ENCODE measurements around the gene ADIG. TPM values are rescaled to one million over a fixed set of nuclear protein-coding genes. Genes with fewer than 3 reads are reported as not detected.

The ADIG gene
- total and polyA plus RNA-seq, 2 of the 8 experiments (the other 6 are each of a cell fraction or from before 2014, with no cell fraction given), result not detected

DNA sequence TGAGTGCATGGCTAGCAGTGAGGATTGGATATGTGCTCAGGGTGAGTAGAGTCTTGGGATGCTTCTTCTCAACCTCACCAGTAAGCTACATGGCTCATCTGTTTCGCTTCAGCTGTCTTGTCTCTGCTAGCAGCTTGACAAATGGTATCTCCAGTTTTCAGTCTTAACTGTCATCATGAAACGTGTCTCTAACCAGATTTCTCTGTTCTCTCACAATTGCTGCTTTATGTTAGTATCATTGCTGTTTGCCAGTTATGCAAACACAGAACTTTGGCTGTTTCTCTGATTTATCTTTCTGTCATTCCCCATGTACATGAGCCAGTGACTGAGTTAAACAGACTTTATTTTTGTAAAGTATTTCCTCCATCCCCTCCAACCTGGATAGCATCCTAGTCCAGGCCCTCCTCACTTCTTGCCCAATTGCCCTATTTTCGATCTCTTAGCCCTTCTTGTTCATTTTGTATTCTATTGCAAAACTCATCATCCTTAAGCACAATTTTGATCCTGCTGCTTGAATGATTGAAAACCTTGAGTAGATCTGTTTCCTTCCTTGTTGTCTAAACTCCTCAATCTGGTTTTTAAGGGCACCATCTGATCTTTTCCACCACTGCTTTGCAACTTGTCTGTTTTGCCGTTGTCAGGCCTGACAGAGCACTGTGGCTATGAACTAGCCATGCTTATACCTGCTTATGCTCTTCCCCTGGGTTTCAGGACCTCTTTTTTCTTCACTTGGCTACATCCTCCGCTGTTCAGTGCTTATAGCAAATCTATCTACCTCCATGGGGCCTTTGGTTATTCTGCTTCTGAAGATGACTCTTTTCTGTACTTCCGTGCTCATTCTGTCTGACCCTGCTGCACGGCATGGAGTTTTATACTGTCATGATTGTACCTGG is 37.7 kb upstream of the ADIG start:
- Histone ChIP-seq H2AK5ac (ENCODE audit: low read depth, low read length) (no peak overlapping the region), H2BK120ac (replicated peaks; ENCODE audit: low read depth, low read length) (no peak overlapping the region), H3K27me3 (replicated peaks in 1 of 4; ENCODE audit: control insufficient read depth in 3 of 4, extremely low read depth in 1 of 4, insufficient read depth in 3 of 4, low read length in 3 of 4) (no peaks in the 10 kb centered on the region), H2BK5ac (ENCODE audit: low read depth, low read length) (no peak overlapping the region), H3K4me3 (ENCODE audit: extremely low read depth in 1 of 4, insufficient read depth in 2 of 4, low read depth in 3 of 4, low read length in 4 of 4) (no peak overlapping the region), H4K5ac (ENCODE audit: insufficient read length, low read depth, low read length) (no peak overlapping the region), H4K8ac (ENCODE audit: extremely low read depth, insufficient read depth, low read length) (no peak overlapping the region), H3K18ac (ENCODE audit: extremely low read depth, low read length) (no peak overlapping the region), H3K9me3 (ENCODE audit: insufficient read depth in 2 of 2, low read depth in 1 of 2, low read length in 1 of 2) (no peaks in the 10 kb centered on the region), H3K23ac (ENCODE audit: insufficient read length) (no peak overlapping the region), H3K23me2 (ENCODE audit: low read depth, low read length) (no peaks in the 10 kb centered on the region; the same call in 1 of the 2 replicates), H3K4me2 (ENCODE audit: insufficient read depth in 1 of 2, low read depth in 2 of 2, low read length in 2 of 2) (no peak overlapping the region), H3K9ac (replicated peaks in 1 of 4; ENCODE audit: extremely low read depth in 1 of 4, low read depth in 3 of 4, low read length in 3 of 4) (no peak overlapping the region), H2AFZ (ENCODE audit: low read length) (no peak overlapping the region), H3K79me1 (ENCODE audit: low read depth, low read length) (no peaks in the 10 kb centered on the region), H3K4me1 (replicated peaks in 1 of 4; ENCODE audit: control insufficient read depth in 3 of 4, insufficient read depth in 4 of 4, low read length in 3 of 4) (no peaks in the 10 kb centered on the region), H2BK20ac (ENCODE audit: low read length) (no peak overlapping the region), H2BK12ac (ENCODE audit: low read depth, low read length) (no peak overlapping the region), H3K56ac (replicated peaks; ENCODE audit: insufficient read length, low read depth, low read length) (no peak overlapping the region), H3K27ac (ENCODE audit: low read depth, low read length) (no peak overlapping the region), H2BK15ac (ENCODE audit: low read length) (no peak overlapping the region), H3K14ac (ENCODE audit: insufficient read length) (no peak overlapping the region), H3K4ac (replicated peaks; ENCODE audit: insufficient read length, low read depth, low read length) (no peak overlapping the region), H4K91ac (replicated peaks; ENCODE audit: insufficient read length, low read length) (no peak overlapping the region), H4K20me1 (replicated peaks in 1 of 2; ENCODE audit: control insufficient read depth in 1 of 2, insufficient read depth in 2 of 2, low read length in 2 of 2) (no peaks in the 10 kb centered on the region), H3K79me2 (ENCODE audit: control insufficient read depth in 1 of 2, insufficient read depth in 2 of 2, low read length in 2 of 2) (no peaks in the 10 kb centered on the region), H3K36me3 (ENCODE audit: control insufficient read depth in 2 of 4, insufficient read depth in 4 of 4, low read length in 3 of 4) (peaks cover 12 to 59% (median 45%) of the 10 kb centered on the region in 4 experiments; a peak in 7 of 8 replicates)
- ChIA-PET POLR2A (ENCODE audit: partially characterized antibody) (no interaction called here), CTCF (ENCODE audit: partially characterized antibody) (interaction anchor here (0.6 to 1.0 kb wide), 3 partner anchors 11 to 405 kb away, joined by 3 to 4 read pairs (median 4); no protein-coding TSS in a partner anchor)
- TF ChIP-seq TAF7 (optimal IDR thresholded peaks at IDR 0.05; ENCODE audit: borderline replicate concordance, low read depth, low read length) (no peak), JUN (IDR thresholded peaks at IDR 0.05; ENCODE audit: low read depth, low read length) (no peak), CTBP2 (IDR thresholded peaks at IDR 0.05; ENCODE audit: borderline replicate concordance, insufficient read depth, insufficient read length, low read length) (no peak), CEBPB (IDR thresholded peaks at IDR 0.05; ENCODE audit: low read depth, low read length) (no peak), RBBP5 (IDR thresholded peaks at IDR 0.05; ENCODE audit: borderline replicate concordance, low read depth, low read length) (no peak), CHD1 (IDR thresholded peaks at IDR 0.05; ENCODE audit: low read depth, low read length) (no peak)
- TF ChIP-seq, protein P1, sequence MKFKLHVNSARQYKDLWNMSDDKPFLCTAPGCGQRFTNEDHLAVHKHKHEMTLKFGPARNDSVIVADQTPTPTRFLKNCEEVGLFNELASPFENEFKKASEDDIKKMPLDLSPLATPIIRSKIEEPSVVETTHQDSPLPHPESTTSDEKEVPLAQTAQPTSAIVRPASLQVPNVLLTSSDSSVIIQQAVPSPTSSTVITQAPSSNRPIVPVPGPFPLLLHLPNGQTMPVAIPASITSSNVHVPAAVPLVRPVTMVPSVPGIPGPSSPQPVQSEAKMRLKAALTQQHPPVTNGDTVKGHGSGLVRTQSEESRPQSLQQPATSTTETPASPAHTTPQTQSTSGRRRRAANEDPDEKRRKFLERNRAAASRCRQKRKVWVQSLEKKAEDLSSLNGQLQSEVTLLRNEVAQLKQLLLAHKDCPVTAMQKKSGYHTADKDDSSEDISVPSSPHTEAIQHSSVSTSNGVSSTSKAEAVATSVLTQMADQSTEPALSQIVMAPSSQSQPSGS (IDR thresholded peaks at IDR 0.05; ENCODE audit: low read length), result no peak
- WGBS, 2 experiments (ENCODE audit: extremely low coverage in 1 of 2, insufficient coverage in 1 of 2, insufficient read length in 1 of 2, insufficient replicate concordance in 2 of 2, low coverage in 1 of 2, low lambda C conversion rate in 2 of 2, missing lambda C conversion rate in 1 of 2), result 88% methylated on average over 7 of the region's 7 CpGs; no CpG with 5 or more reads in 1 of the 2 experiments
- no peak for FAIRE-seq
- DNase-seq (ENCODE audit: low read depth in 1 of 2, low spot score in 2 of 2), result no peak
